ENCODE data around the gene TMEM150A. TPM values are rescaled to one million over a fixed set of nuclear protein-coding genes. Genes with fewer than 3 reads are reported as not detected.

The TMEM150A gene
- total and polyA plus RNA-seq, 2 of the 13 experiments (the other 11 are each of a cell fraction or from before 2014, with no cell fraction given): 30.1 to 70.4 TPM

DNA sequence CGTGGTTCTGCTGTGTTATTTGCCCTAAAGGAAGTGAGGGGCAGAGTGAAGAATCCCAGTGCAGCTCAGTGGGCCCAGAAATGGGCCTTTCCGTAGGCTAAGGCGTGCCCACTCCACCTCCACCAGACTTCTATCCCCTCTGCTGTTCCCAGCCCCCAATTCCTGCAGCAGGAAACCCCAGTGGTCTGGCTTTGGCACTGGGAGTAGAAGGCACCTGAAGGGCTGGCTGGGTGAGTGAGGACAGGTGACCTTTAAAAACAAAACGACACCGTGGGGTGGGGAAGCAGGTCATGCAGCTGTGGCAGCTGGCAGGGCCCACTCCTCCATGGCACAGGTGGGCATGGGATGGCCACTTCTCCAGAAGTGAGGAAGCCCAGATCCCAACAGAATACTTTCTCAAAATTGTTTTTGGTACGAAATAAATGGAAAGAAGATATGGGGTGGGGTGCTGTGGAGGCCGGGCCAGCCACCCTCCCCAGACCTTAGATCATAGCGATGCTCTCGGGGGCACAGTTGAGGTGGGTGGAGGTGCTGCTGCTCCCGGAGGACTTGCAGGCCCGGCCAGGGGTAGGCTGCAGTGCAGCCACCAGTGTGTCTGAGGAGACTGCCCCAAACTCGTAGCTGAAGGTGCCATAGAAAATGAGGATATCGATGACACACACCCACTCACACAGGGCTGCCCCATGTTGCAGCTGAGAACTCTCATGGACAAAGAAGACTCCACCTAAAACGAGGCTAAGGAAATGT is 3.7 kb downstream of the TMEM150A start:
- POLR2A ChIA-PET: interaction anchor here (1.0 to 25.9 kb wide), 8 partner anchors 6 to 179 kb away, joined by 3 to 795 read pairs (median 88); partner anchors contain the start of genes C2orf68, GGCX, MAT2A and RNF181
- 0 out of 2 replicates have a peak, but pooled peaks cover 3% of the 10 kb centered on the region for H4K20me1 ChIP-seq (ENCODE audit: insufficient read depth, low read length)
- H2AFZ ChIP-seq (ENCODE audit: low read length): no peak overlapping the region
- H3K27me3 ChIP-seq (ENCODE audit: control insufficient read depth in 1 of 2, insufficient read depth in 2 of 2, low read length in 2 of 2): no peaks in the 10 kb centered on the region; a peak in 1 of 5 replicates
- DNase-seq (ENCODE audit: low spot score) (no peak), ATAC-seq (no peak), FAIRE-seq (no peak)
- peaks cover 46% of the 10 kb centered on the region for H3K79me2 ChIP-seq (ENCODE audit: insufficient read depth, low read length)
- intact Hi-C loops (cut with micrococcal nuclease; ENCODE audit: unreplicated experiment) (loop anchor here (5.0 kb wide), 1 partner anchor 176 kb away; no protein-coding TSS in a partner anchor), in situ Hi-C loops (cut with HindIII; ENCODE audit: extremely low pct_ligation_motif_present, low pct_unique_long_range_greater_than_20kb) (no loop called here)
- H3K4me2 ChIP-seq (ENCODE audit: low read depth, low read length): peak overlapping the region; percentile 94; the same call in 1 of the 2 replicates
- H3K9me3 ChIP-seq (ENCODE audit: low read length): no peaks in the 10 kb centered on the region
- peaks cover 7 to 38% of the 10 kb centered on the region in 2 experiments for H3K36me3 ChIP-seq (replicated peaks in 1 of 2; ENCODE audit: control insufficient read depth in 1 of 2, insufficient read depth in 2 of 2, low read length in 2 of 2)
- no peak overlapping the region for H3K4me3 ChIP-seq (replicated peaks in 1 of 3; ENCODE audit: insufficient read depth in 1 of 3, low read depth in 2 of 3, low read length in 3 of 3)
- peaks cover 71% of the 10 kb centered on the region for H3K4me1 ChIP-seq (ENCODE audit: insufficient read depth, low read length)
- no peak overlapping the region; the same call in 1 of the 2 replicates for H3K9ac ChIP-seq (ENCODE audit: insufficient read depth, low read depth, low read length)
- BruUV-seq (replicated peaks): no TSS peak
- CTCF ChIA-PET (ENCODE audit: low intra/inter-chr PET ratio, low total read pairs): no interaction called here
- H3K27ac ChIP-seq (ENCODE audit: extremely low read length, insufficient read depth, low read length): peak overlapping the region; percentile 80
- 83% methylated on average over 14 of the region's 14 CpGs for WGBS (ENCODE audit: low lambda C conversion rate)
- TF ChIP-seq MEIS2 (CRISPR knock-in tag; IDR thresholded peaks at IDR 0.05): no peak
- TF ChIP-seq, protein P1, sequence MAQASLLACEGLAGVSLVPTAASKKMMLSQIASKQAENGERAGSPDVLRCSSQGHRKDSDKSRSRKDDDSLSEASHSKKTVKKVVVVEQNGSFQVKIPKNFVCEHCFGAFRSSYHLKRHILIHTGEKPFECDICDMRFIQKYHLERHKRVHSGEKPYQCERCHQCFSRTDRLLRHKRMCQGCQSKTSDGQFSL (CRISPR knock-in tag; IDR thresholded peaks at IDR 0.05): 0 out of 2 replicates have a peak, but pooled peaks have one; percentile 24
- no peak for TF ChIP-seq KDM5B (CRISPR knock-in tag; IDR thresholded peaks at IDR 0.05; ENCODE audit: borderline replicate concordance)
- TF ChIP-seq THAP11 (CRISPR knock-in tag; IDR thresholded peaks at IDR 0.05): no peak
- no peak for TF ChIP-seq ZNF550 (CRISPR knock-in tag; IDR thresholded peaks at IDR 0.05; ENCODE audit: borderline replicate concordance)
- TF ChIP-seq, protein P2, sequence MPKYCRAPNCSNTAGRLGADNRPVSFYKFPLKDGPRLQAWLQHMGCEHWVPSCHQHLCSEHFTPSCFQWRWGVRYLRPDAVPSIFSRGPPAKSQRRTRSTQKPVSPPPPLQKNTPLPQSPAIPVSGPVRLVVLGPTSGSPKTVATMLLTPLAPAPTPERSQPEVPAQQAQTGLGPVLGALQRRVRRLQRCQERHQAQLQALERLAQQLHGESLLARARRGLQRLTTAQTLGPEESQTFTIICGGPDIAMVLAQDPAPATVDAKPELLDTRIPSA (CRISPR knock-in tag; IDR thresholded peaks at IDR 0.05; ENCODE audit: borderline replicate concordance): no peak
- TF ChIP-seq, protein P3, sequence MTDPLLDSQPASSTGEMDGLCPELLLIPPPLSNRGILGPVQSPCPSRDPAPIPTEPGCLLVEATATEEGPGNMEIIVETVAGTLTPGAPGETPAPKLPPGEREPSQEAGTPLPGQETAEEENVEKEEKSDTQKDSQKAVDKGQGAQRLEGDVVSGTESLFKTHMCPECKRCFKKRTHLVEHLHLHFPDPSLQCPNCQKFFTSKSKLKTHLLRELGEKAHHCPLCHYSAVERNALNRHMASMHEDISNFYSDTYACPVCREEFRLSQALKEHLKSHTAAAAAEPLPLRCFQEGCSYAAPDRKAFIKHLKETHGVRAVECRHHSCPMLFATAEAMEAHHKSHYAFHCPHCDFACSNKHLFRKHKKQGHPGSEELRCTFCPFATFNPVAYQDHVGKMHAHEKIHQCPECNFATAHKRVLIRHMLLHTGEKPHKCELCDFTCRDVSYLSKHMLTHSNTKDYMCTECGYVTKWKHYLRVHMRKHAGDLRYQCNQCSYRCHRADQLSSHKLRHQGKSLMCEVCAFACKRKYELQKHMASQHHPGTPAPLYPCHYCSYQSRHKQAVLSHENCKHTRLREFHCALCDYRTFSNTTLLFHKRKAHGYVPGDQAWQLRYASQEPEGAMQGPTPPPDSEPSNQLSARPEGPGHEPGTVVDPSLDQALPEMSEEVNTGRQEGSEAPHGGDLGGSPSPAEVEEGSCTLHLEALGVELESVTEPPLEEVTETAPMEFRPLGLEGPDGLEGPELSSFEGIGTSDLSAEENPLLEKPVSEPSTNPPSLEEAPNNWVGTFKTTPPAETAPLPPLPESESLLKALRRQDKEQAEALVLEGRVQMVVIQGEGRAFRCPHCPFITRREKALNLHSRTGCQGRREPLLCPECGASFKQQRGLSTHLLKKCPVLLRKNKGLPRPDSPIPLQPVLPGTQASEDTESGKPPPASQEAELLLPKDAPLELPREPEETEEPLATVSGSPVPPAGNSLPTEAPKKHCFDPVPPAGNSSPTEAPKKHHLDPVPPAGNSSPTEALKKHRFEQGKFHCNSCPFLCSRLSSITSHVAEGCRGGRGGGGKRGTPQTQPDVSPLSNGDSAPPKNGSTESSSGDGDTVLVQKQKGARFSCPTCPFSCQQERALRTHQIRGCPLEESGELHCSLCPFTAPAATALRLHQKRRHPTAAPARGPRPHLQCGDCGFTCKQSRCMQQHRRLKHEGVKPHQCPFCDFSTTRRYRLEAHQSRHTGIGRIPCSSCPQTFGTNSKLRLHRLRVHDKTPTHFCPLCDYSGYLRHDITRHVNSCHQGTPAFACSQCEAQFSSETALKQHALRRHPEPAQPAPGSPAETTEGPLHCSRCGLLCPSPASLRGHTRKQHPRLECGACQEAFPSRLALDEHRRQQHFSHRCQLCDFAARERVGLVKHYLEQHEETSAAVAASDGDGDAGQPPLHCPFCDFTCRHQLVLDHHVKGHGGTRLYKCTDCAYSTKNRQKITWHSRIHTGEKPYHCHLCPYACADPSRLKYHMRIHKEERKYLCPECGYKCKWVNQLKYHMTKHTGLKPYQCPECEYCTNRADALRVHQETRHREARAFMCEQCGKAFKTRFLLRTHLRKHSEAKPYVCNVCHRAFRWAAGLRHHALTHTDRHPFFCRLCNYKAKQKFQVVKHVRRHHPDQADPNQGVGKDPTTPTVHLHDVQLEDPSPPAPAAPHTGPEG (CRISPR knock-in tag; IDR thresholded peaks at IDR 0.05): 0 out of 2 replicates have a peak, but pooled peaks have one; percentile 36
- no peak for TF ChIP-seq ZNF335 (CRISPR knock-in tag; IDR thresholded peaks at IDR 0.05)
- 0 out of 2 replicates have a peak, but pooled peaks have one; percentile 57 for TF ChIP-seq HNRNPL (IDR thresholded peaks at IDR 0.05; ENCODE audit: low read depth, low read length)
- TF ChIP-seq SCMH1 (CRISPR knock-in tag; IDR thresholded peaks at IDR 0.05; ENCODE audit: borderline replicate concordance): no peak
- TF ChIP-seq BHLHE40 (IDR thresholded peaks at IDR 0.05; ENCODE audit: low read length): no peak
- TF ChIP-seq, protein P4, sequence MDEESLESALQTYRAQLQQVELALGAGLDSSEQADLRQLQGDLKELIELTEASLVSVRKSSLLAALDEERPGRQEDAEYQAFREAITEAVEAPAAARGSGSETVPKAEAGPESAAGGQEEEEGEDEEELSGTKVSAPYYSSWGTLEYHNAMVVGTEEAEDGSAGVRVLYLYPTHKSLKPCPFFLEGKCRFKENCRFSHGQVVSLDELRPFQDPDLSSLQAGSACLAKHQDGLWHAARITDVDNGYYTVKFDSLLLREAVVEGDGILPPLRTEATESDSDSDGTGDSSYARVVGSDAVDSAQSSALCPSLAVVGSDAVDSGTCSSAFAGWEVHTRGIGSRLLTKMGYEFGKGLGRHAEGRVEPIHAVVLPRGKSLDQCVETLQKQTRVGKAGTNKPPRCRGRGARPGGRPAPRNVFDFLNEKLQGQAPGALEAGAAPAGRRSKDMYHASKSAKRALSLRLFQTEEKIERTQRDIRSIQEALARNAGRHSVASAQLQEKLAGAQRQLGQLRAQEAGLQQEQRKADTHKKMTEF (CRISPR knock-in tag; IDR thresholded peaks at IDR 0.05): no peak
- TF ChIP-seq SIX1 (CRISPR knock-in tag; IDR thresholded peaks at IDR 0.05; ENCODE audit: borderline replicate concordance): no peak
- TF ChIP-seq ZBTB20 (CRISPR knock-in tag; IDR thresholded peaks at IDR 0.05; ENCODE audit: borderline replicate concordance, low read depth): 0 out of 2 replicates have a peak, but pooled peaks have one; percentile 4
- TF ChIP-seq RARA (CRISPR knock-in tag; IDR thresholded peaks at IDR 0.05): no peak
